COR-L47 (cell line): ENCODE measurements around the gene SPG21.

Source experiments
- DNase-seq: peaks from one replicate; lab custom pipeline; 2025; lab: John Stamatoyannopoulos, UW

SPG21 gene

GRCh38 chr15:64938192-64938591 is 51.5 kb downstream of the SPG21 start:
- no peak for DNase-seq

- no peak for DNase-seq
These were observed 55.7 kb downstream of the SPG21 start for GRCh38 chr15:64934023-64934422.

GRCh38 chr15:64931381-64931780 is 58.3 kb downstream of the SPG21 start:
- no peak for DNase-seq

GRCh38 chr15:64930778-64931371 is 58.8 kb downstream of the SPG21 start:
- DNase-seq, result no peak

- DNase-seq, result no peak
These were observed 59.6 kb downstream of the SPG21 start for GRCh38 chr15:64930019-64930652.

GRCh38 chr15:64928626-64929220 is 61.0 kb downstream of the SPG21 start:
- no peak for DNase-seq

GRCh38 chr15:64926661-64927060 is 63.1 kb downstream of the SPG21 start:
- DNase-seq, result no peak

- no peak for DNase-seq
These were observed 64.1 kb downstream of the SPG21 start for GRCh38 chr15:64925335-64926330.

GRCh38 chr15:64923546-64923945 is 66.2 kb downstream of the SPG21 start:
- DNase-seq, result no peak

- no peak for DNase-seq
These were observed 68.0 kb downstream of the SPG21 start for GRCh38 chr15:64921711-64922110.

- DNase-seq, result no peak
These were observed 70.0 kb downstream of the SPG21 start for GRCh38 chr15:64919721-64920120.

GRCh38 chr15:64917211-64917610 is 72.5 kb downstream of the SPG21 start:
- no peak for DNase-seq

GRCh38 chr15:64916365-64916764 is 73.3 kb downstream of the SPG21 start:
- no peak for DNase-seq

GRCh38 chr15:64915518-64916227 is 74.0 kb downstream of the SPG21 start:
- DNase-seq, result no peak
